ACHN (cell line): ENCODE data around the gene CYP26C1.

Source experiments
- DNase-seq: peaks from one replicate; pipeline ENCODE4 v3.0.0-alpha.2; 2015
- in situ Hi-C: cut with HindIII; loops from 2 replicates; pipeline ENCODE4 v1.10.0; 2017; ENCODE audit warnings: low sequenced_read_pairs, low pct_ligation_motif_present, low pct_unique_long_range_greater_than_20kb

Gene CYP26C1

GRCh38 chr10:93063144-93063976 lies 2.8 kb downstream of the CYP26C1 start:
- in situ Hi-C loops = no loop called here
- DNase-seq = no peak

- in situ Hi-C loops = no loop called here
- DNase-seq = no peak
Observed at GRCh38 chr10:93063977-93064660, 3.5 kb downstream of the CYP26C1 start.

- in situ Hi-C loops = no loop called here
- DNase-seq = no peak
Observed at GRCh38 chr10:93064874-93065660, 4.5 kb downstream of the CYP26C1 start.

- DNase-seq = peak; percentile 40
- in situ Hi-C loops = no loop called here
Observed at GRCh38 chr10:93065675-93066543, 5.3 kb downstream of the CYP26C1 start.

GRCh38 chr10:93066544-93066913 lies 5.9 kb downstream of the CYP26C1 start:
- no peak for DNase-seq
- in situ Hi-C loops = no loop called here

DNA sequence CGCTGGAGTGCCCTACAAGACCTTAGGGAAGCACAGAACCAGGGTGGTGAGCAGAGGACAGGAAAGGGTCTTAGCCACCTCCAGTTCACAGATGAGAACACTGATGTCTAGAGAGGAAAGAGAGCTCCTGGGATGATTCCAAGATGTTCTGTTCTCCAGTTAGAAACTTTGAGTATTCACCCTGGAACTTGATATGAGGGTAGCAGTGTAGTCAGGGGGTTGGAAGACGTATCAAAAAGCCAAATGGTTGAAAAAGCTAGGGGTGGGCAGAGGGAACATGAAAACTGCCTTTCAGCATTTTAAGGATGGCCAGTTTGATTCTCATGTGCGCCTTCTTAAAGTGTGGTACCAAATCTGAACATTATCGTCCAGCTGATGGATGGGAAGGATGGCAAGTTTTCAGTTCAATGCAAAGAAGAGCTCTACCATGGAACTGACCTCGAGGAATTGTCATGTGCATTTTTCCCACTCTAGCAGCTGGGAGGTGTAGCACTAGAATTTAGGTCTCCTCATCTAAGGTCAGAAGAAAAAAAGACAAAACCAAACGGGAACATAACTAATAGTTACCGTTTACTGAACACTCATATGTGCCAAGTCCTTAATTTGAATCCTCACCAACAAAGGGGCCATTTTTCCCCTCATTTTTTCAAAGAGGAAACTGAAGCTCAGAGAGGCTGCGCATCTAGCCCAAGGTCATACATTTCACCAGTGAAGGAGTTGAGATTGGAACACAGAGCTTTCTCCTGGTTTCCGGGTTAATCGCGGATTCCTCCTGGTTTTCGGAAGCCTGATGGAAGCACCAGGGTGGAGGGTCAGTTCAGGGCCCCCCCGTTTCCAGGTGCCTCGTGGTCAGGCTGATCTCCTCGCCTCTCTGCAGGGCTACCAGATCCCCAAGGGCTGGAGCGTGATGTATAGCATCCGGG lies 7.1 kb downstream of the CYP26C1 start:
- in situ Hi-C loops = no loop called here
- DNase-seq = no peak

- no peak for DNase-seq
Observed at GRCh38 chr10:93068411-93069244, 8.0 kb downstream of the CYP26C1 start.

GRCh38 chr10:93069245-93069561 lies 8.6 kb downstream of the CYP26C1 start:
- no peak for DNase-seq
- in situ Hi-C loops = no loop called here

More at GRCh38 chr10:93068411-93069244, 8.0 kb downstream of the CYP26C1 start:
- in situ Hi-C loops = no loop called here

DNA sequence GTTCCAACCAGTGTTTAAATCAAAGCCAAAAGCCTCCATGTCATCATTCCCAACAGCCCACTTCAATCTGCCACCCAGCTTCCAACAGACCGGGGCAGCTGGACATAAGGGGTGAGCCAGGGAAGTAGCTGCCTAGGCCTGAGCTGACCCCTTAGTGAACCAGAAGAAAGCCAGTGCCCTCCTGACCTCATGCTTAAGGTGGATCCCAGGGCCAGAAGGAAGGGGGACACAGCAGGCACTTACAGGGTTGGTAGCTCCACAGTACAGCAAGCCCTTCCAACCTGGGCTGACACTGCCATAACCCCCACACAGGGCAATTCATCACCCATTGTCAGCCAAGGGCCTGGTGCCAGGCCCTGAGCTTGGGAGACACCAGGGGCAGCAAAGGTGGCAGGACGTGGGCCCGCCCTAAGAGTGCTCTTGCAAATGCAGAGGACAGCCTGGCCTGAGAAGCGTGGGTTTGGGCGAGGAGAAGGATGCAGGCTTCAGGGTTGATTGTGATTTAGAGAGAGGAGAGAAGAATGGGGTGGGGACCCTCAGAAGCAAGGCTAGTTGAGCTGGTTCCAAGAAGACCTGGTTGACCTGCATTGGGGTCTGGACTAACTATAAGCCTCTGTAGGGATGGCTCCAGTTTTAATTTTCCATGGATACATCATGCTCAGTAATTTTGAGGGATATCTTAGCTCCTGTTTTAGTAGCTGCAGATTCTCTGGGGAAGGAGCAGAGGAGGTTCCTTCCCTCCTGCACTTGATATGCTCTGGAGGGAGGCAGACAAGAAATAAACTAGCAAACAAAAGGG lies 10.0 kb downstream of the CYP26C1 start:
- in situ Hi-C loops = no loop called here
- DNase-seq = no peak

- in situ Hi-C loops = no loop called here
- no peak for DNase-seq
Observed at GRCh38 chr10:93071177-93071472, 10.5 kb downstream of the CYP26C1 start.

DNA sequence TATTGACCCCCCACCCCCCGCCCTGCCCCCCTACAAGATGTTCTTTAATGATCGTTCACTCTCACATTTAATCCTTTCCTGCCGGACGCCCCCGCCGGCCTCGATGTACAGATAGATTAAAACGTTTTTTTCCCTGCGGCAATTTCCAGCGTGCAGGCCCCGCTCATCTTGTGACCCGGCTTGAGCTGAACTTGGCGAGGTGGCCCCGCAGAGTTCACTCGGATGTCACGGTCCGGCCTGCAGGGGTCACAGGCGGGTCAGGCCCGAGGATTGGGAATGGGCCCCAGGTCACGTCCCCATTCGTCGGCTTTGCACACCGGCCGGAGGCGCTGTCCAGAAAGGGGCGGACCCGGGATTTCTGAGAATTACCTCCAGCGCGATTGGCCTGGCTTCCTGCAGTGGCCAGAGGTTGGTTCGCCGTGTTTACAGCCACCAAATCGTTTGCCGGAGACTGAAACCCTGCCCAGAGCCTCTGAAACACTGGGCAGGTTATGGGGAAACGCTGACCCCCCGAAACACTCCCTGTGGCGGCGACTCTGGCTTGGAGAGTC lies 11.2 kb downstream of the CYP26C1 start:
- DNase-seq = peak; percentile 64
- in situ Hi-C loops = no loop called here

DNA sequence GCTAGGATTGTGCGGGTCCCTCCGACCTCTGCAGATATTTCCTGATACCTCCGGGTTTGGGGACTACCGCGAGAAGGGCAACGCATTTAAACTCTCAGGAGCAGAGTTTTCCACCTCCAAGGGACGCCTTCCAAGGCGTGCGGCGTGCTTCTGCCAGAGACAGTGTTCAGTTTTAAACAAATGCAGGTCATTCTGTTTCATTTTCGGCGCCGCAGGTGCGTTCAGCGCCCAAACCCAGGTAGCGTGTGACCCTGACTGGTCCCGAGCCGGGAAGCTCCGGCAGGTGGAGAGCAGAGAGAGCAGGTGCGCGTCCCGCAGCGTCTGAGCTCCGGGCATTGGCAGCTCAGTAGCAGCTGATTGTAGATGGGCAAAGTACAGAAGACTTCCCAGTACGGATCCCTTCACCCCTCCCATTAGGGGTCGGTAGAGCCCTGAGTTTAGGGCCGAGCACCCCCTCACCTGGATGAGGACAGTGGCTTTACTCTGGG lies 11.7 kb downstream of the CYP26C1 start:
- in situ Hi-C loops = no loop called here
- DNase-seq = peak; percentile 22

GRCh38 chr10:93072713-93073538 lies 12.3 kb downstream of the CYP26C1 start:
- in situ Hi-C loops = no loop called here
- DNase-seq = peak; percentile 20

DNA sequence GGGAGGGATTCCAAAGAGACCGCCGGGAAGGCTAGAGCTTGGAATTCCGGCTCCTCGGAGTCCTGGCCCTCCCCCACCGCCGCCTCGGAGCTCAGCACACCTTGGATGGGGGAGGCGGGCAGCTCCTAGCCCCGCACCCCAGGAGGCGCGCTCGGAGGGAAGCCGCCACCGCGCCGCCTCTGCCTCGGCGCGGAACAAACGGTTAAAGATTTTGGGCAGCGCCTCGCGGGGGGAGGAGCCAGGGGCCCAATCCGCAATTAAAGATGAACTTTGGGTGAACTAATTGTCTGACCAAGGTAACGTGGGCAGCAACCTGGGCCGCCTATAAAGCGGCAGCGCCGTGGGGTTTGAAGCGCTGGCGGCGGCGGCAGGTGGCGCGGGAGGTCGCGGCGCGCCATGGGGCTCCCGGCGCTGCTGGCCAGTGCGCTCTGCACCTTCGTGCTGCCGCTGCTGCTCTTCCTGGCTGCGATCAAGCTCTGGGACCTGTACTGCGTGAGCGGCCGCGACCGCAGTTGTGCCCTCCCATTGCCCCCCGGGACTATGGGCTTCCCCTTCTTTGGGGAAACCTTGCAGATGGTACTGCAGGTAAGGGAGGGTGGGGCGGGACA lies 13.0 kb downstream of the CYP26C1 start, which contains the start of gene CYP26A1:
CYP26A1 (plus strand) TSS at position 355 of the 608 bp plus-strand sequence; CDS start at position 397, 42 bp downstream.
- in situ Hi-C loops = no loop called here
- DNase-seq = peak; percentile 18
